Hepatocyte (in vitro differentiated cells): ENCODE measurements around the gene RFC2.

ENCODE experiments used
- CTCF ChIP-seq: fragments of 200-600 bp; sonication (generic); IDR thresholded peaks from 2 replicates; pipeline ENCODE4 v1.5.1; 2016; ENCODE audit warnings: antibody characterized with exemption, mild to moderate bottlenecking; ENCODE audit not compliant: poor library complexity
- EZH2 ChIP-seq: fragments of 200-600 bp; sonication (generic); IDR thresholded peaks from 2 replicates; pipeline ENCODE4 v1.6.1; 2016; ENCODE audit warnings: antibody characterized with exemption, mild to moderate bottlenecking, borderline replicate concordance

GRCh38 chr7:74248156-74248555 lies 6.0 kb downstream of the RFC2 start:
- no peak for TF ChIP-seq CTCF
- no peak for TF ChIP-seq EZH2
